ENCODE results near the gene RRP12. TPM values are rescaled to one million over a fixed set of nuclear protein-coding genes. Genes with fewer than 3 reads are reported as not detected.

The RRP12 gene
- polyA plus RNA-seq, 1 of the 3 experiments (the other 2 are of a cell fraction) = 46.4 TPM

- H3F3A ChIP-seq (replicated peaks; ENCODE audit: insufficient read depth) = peaks cover 19% of the 10 kb centered on the region
- H3K4me2 ChIP-seq = peak overlapping the region; percentile 94
- ChIA-PET CTCF (interaction anchor here (0.6 to 4.2 kb wide), 10 partner anchors 11 to 75 kb away, joined by 3 to 31 read pairs (median 4); partner anchors contain the start of genes ARHGAP19 and FRAT1), POLR2A (interaction anchor here (1.2 to 2.1 kb wide), 2 partner anchors 13 to 17 kb away, joined by 3 to 7 read pairs; no protein-coding TSS in a partner anchor)
- no peaks in the 10 kb centered on the region for H3K27me3 ChIP-seq (ENCODE audit: insufficient read depth)
- H3K79me2 ChIP-seq (ENCODE audit: insufficient read depth) = no peaks in the 10 kb centered on the region; the same call in 1 of the 2 replicates
- 0 out of 2 replicates have a peak overlapping the region, but pooled peaks have one; percentile 36 for H2AFZ ChIP-seq (ENCODE audit: low read depth)
- H3K9me3 ChIP-seq = no peaks in the 10 kb centered on the region
- no peaks in the 10 kb centered on the region for H3K9me2 ChIP-seq
- peak; percentile 58 for DNase-seq
- peaks cover 7% of the 10 kb centered on the region; the same call in 1 of the 2 replicates for H4K20me1 ChIP-seq (ENCODE audit: insufficient read depth)
- H3K4me3 ChIP-seq (ENCODE audit: low read depth in 2 of 2, low read length in 1 of 2) = peak overlapping the region; percentile 77 to 83
- no peak overlapping the region for H3K27ac ChIP-seq (ENCODE audit: low read depth in 2 of 2, low read length in 1 of 2)
- H3K4me1 ChIP-seq (ENCODE audit: control insufficient read depth in 1 of 2, insufficient read depth in 2 of 2, low read depth in 1 of 2, low read length in 1 of 2) = peaks cover 0 to 21% of the 10 kb centered on the region in 2 experiments; a peak in 1 of 4 replicates
- no peaks in the 10 kb centered on the region for H3K36me3 ChIP-seq (replicated peaks in 1 of 2; ENCODE audit: control insufficient read depth in 1 of 2, insufficient read depth in 2 of 2, low read length in 1 of 2)
- peak overlapping the region; percentile 26; the same call in 1 of the 2 replicates for H3K9ac ChIP-seq
- TF ChIP-seq SMC3 (IDR thresholded peaks at IDR 0.05; ENCODE audit: low read depth, low read length) (no peak), GABPA (IDR thresholded peaks at IDR 0.05; ENCODE audit: low read depth) (no peak), RCOR1 (IDR thresholded peaks at IDR 0.05; ENCODE audit: low read length) (no peak), FOXJ3 (CRISPR knock-in tag; IDR thresholded peaks at IDR 0.05) (no peak), FOXM1 (IDR thresholded peaks at IDR 0.05; ENCODE audit: low read depth) (no peak), RAD21 (IDR thresholded peaks at IDR 0.05; ENCODE audit: low read length) (peak; percentile 27; the same call in 1 of the 2 replicates), CTCF (IDR thresholded peaks at IDR 0.05) (peak; percentile 30), TAF1 (IDR thresholded peaks at IDR 0.05; ENCODE audit: borderline replicate concordance, low read depth, low read length) (no peak)
- 33% methylated on average over 7 of the region's 7 CpGs for WGBS (ENCODE audit: low lambda C conversion rate)
These were observed 67.9 kb downstream of the RRP12 start for GRCh38 chr10:97333351-97333600.

- H3F3A ChIP-seq (replicated peaks; ENCODE audit: insufficient read depth) = peaks cover 16% of the 10 kb centered on the region
- peak overlapping the region; percentile 77 to 83 for H3K4me3 ChIP-seq (ENCODE audit: low read depth in 2 of 2, low read length in 1 of 2)
- peaks cover 0 to 21% of the 10 kb centered on the region in 2 experiments; a peak in 1 of 4 replicates for H3K4me1 ChIP-seq (ENCODE audit: control insufficient read depth in 1 of 2, insufficient read depth in 2 of 2, low read depth in 1 of 2, low read length in 1 of 2)
- ChIA-PET CTCF (interaction anchor here (0.6 to 4.2 kb wide), 11 partner anchors 11 to 75 kb away, joined by 3 to 31 read pairs (median 4); partner anchors contain the start of genes ARHGAP19 and FRAT1), POLR2A (interaction anchor here (1.2 to 2.1 kb wide), 2 partner anchors 13 to 17 kb away, joined by 3 to 7 read pairs; no protein-coding TSS in a partner anchor)
- 67% methylated on average over 18 of the region's 18 CpGs for WGBS (ENCODE audit: low lambda C conversion rate)
- H2AFZ ChIP-seq (ENCODE audit: low read depth) = 0 out of 2 replicates have a peak overlapping the region, but pooled peaks have one; percentile 36
- no peaks in the 10 kb centered on the region for H3K36me3 ChIP-seq (replicated peaks in 1 of 2; ENCODE audit: control insufficient read depth in 1 of 2, insufficient read depth in 2 of 2, low read length in 1 of 2)
- no peaks in the 10 kb centered on the region for H3K9me3 ChIP-seq
- H3K9ac ChIP-seq = peak overlapping the region; percentile 26; the same call in 1 of the 2 replicates
- no peak for DNase-seq
- TF ChIP-seq EZH2phosphoT487 (IDR thresholded peaks at IDR 0.05; ENCODE audit: borderline replicate concordance, low read depth) (no peak), ZBTB33 (IDR thresholded peaks at IDR 0.05; ENCODE audit: borderline replicate concordance, low read depth) (no peak), USF1 (IDR thresholded peaks at IDR 0.05; ENCODE audit: borderline replicate concordance, low read depth) (no peak), USF2 (IDR thresholded peaks at IDR 0.05; ENCODE audit: borderline replicate concordance, low read depth, low read length) (no peak), EP300 (IDR thresholded peaks at IDR 0.05; ENCODE audit: borderline replicate concordance in 1 of 2, low read depth in 1 of 2, low read length in 1 of 2) (no peak), POLR2AphosphoS5 (IDR thresholded peaks at IDR 0.05; ENCODE audit: low read depth, low read length) (no peak), RFX5 (IDR thresholded peaks at IDR 0.05; ENCODE audit: low read length) (no peak), CHD2 (IDR thresholded peaks at IDR 0.05; ENCODE audit: low read length, partially characterized antibody) (no peak), YY1 (IDR thresholded peaks at IDR 0.05; ENCODE audit: low read depth) (no peak), GABPA (IDR thresholded peaks at IDR 0.05; ENCODE audit: low read depth) (no peak), MAX (IDR thresholded peaks at IDR 0.05; ENCODE audit: low read depth) (no peak)
- H3K27ac ChIP-seq (ENCODE audit: low read depth in 2 of 2, low read length in 1 of 2) = no peak overlapping the region
- H3K79me2 ChIP-seq (ENCODE audit: insufficient read depth) = no peaks in the 10 kb centered on the region; the same call in 1 of the 2 replicates
- H4K20me1 ChIP-seq (ENCODE audit: insufficient read depth) = peaks cover 7% of the 10 kb centered on the region; the same call in 1 of the 2 replicates
- H3K9me2 ChIP-seq = no peaks in the 10 kb centered on the region
- no peaks in the 10 kb centered on the region for H3K27me3 ChIP-seq (ENCODE audit: insufficient read depth)
- H3K4me2 ChIP-seq = peak overlapping the region; percentile 94
These were observed 68.4 kb downstream of the RRP12 start for GRCh38 chr10:97332591-97333350.
